Esophagus squamous epithelium (tissue), 5 donors: ENCODE results near the gene KIF5C. TPM values are rescaled to one million over a fixed set of nuclear protein-coding genes. Genes with fewer than 3 reads are reported as not detected.

ENCODE experiments used
- DNase-seq: peaks from one replicate; lab custom pipeline; 2025; lab: John Stamatoyannopoulos, UW
- H3K27ac ChIP-seq, 4 donors: fragments of 200-600 bp; sonication (generic); one replicate each; pipeline ENCODE4 v1.5.1; 2016 to 2019; ENCODE audit warnings: mild to moderate bottlenecking in 1 of 4
- H3K27me3 ChIP-seq, 4 donors: fragments of 200-600 bp; sonication (generic); 1 replicate in 3 of 4; 2 replicates in 1 of 4; pipeline versions ENCODE4 v1.5.1 to v1.6.0; 2017 to 2021; ENCODE audit warnings: antibody characterized with exemption in 1 of 4
- H3K36me3 ChIP-seq, 3 donors: fragments of 200-600 bp; sonication (generic); one replicate each; pipeline ENCODE4 v1.5.1; 2016 to 2019
- H3K4me1 ChIP-seq, 3 donors: fragments of 200-600 bp; sonication (generic); one replicate each; pipeline ENCODE4 v1.5.1; 2017 to 2019
- H3K4me3 ChIP-seq, 4 donors: fragments of 200-600 bp; sonication (generic); 1 replicate in 3 of 4; 2 replicates in 1 of 4; pipeline ENCODE4 v1.5.1; 2016 to 2019; ENCODE audit warnings: mild to moderate bottlenecking in 2 of 4, moderate library complexity in 1 of 4
- H3K9me3 ChIP-seq, 3 donors: fragments of 200-600 bp; sonication (generic); one replicate each; pipeline ENCODE4 v1.5.1; 2016 to 2019
- POLR2A ChIP-seq, 4 donors: fragments of 450-650 bp; IDR thresholded peaks; one replicate each; pipeline ENCODE4 v1.6.1; 2017; ENCODE audit warnings: antibody characterized with exemption in 4 of 4, mild to moderate bottlenecking in 4 of 4, moderate library complexity in 3 of 4
- WGBS, 2 donors: methylation state at CpG; one replicate each; pipeline ENCODE4 v1.1.5; 2018; 5-methylcytosine and 5-hydroxymethylcytosine counted together
- intact Hi-C: fragments of 100-400 bp; cut with DNase I; formaldehyde crosslinking; loops from one replicate; pipeline ENCODE4 v1.15.0; 2022
- total RNA-seq, 4 donors: library from RNA; depleted of rRNA; stranded (reverse); fragments of >200 nt; gene quantifications; one replicate each; pipeline ENCODE4 v1.1.0, GENCODE V29; 2016
- TF ChIP-seq, protein P1 (sequence below), 6 experiments: fragments of 450-650 bp in 4 of 6; fragments of 200-600 bp in 2 of 6; sonication (generic) in 2 of 6; IDR thresholded peaks; one replicate each; pipeline ENCODE4 v1.5.1; 2016 to 2019; ENCODE audit warnings: antibody characterized with exemption in 6 of 6, mild to moderate bottlenecking in 4 of 6, moderate library complexity in 4 of 6
- donor health status: DM: yes; HTN: yes; CAD: no.

The KIF5C gene
- total RNA-seq, 4 donors from 2014 or later: 0.09 to 2.3 (median 0.41) TPM; not detected in 1

DNA sequence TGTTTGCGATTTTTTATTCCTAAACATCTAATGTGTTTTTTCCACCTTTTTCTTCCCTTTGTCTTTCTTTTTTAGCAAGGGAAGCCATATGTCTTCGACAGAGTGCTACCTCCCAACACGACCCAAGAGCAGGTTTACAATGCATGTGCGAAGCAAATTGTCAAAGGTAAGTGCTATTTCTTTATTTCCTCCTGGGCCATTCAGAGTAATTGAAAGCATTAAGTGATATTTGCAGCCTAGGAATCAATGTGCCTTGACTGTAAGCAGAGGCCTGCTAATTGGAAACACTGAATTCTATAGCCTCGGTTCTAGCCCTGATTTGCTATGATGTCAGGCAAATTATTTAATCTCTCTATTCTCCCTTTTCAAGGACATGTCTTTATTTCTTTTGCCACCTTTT lies 47.0 kb downstream of the KIF5C start:
- H3K4me1 ChIP-seq: no peaks in the 10 kb centered on the region
- H3K36me3 ChIP-seq: no peaks in the 10 kb centered on the region
- peaks cover 0 to 10% (median 5%) of the 10 kb centered on the region in 3 donors for H3K9me3 ChIP-seq
- no peak overlapping the region for H3K4me3 ChIP-seq
- intact Hi-C loops: no loop called here
- WGBS, 2 donors: 89 to 94% methylated on average over 5 of the region's 5 CpGs
- no peaks in the 10 kb centered on the region for H3K27me3 ChIP-seq
- no peak overlapping the region for H3K27ac ChIP-seq
- DNase-seq: no peak
- TF ChIP-seq POLR2A (IDR thresholded peaks at IDR 0.05): no peak
- TF ChIP-seq, protein P1, sequence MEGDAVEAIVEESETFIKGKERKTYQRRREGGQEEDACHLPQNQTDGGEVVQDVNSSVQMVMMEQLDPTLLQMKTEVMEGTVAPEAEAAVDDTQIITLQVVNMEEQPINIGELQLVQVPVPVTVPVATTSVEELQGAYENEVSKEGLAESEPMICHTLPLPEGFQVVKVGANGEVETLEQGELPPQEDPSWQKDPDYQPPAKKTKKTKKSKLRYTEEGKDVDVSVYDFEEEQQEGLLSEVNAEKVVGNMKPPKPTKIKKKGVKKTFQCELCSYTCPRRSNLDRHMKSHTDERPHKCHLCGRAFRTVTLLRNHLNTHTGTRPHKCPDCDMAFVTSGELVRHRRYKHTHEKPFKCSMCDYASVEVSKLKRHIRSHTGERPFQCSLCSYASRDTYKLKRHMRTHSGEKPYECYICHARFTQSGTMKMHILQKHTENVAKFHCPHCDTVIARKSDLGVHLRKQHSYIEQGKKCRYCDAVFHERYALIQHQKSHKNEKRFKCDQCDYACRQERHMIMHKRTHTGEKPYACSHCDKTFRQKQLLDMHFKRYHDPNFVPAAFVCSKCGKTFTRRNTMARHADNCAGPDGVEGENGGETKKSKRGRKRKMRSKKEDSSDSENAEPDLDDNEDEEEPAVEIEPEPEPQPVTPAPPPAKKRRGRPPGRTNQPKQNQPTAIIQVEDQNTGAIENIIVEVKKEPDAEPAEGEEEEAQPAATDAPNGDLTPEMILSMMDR (IDR thresholded peaks at IDR 0.05): no peak

DNA sequence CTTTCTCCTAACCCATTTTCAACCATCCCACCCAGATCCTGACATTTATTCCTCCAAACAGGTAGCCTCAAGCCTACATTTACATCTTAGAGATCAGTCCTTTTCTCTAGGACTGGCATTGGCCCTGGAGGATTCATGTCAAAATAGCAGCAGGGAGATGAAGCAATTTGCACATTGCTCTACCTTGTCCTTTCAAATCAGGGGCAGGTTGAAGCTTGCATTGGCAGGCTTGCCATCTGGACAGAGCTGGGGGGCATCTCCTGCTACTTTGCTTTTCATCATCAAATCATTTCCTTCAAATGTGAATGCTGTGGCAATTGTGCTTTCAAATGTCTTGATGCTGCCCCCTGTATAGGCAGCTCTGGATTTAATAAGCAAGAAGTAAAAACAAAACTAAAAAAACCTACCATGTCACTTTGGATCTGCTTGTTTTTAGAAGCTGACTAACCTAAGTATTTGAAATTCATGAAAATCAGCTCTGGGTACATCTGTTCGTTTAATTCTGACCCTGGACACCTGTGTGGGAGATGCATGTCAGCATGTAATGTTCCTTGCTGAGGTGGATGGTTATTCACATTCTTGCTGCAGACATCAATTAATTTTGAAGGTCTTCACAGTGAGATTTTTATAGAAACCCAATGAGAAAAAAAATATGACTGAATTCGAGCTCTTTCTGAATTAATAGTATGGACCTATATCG lies 47.9 kb downstream of the KIF5C start:
- no peak overlapping the region for H3K27ac ChIP-seq
- no peaks in the 10 kb centered on the region for H3K36me3 ChIP-seq
- no peak for DNase-seq
- intact Hi-C loops: no loop called here
- no peak overlapping the region for H3K4me3 ChIP-seq
- WGBS, 2 donors: 67 to 68% methylated on average over 3 of the region's 3 CpGs
- TF ChIP-seq, protein P1 (IDR thresholded peaks at IDR 0.05): no peak
- TF ChIP-seq POLR2A (IDR thresholded peaks at IDR 0.05): no peak
- no peaks in the 10 kb centered on the region for H3K4me1 ChIP-seq
- H3K9me3 ChIP-seq: peaks cover 0 to 10% (median 5%) of the 10 kb centered on the region in 3 donors
- no peaks in the 10 kb centered on the region for H3K27me3 ChIP-seq

DNA sequence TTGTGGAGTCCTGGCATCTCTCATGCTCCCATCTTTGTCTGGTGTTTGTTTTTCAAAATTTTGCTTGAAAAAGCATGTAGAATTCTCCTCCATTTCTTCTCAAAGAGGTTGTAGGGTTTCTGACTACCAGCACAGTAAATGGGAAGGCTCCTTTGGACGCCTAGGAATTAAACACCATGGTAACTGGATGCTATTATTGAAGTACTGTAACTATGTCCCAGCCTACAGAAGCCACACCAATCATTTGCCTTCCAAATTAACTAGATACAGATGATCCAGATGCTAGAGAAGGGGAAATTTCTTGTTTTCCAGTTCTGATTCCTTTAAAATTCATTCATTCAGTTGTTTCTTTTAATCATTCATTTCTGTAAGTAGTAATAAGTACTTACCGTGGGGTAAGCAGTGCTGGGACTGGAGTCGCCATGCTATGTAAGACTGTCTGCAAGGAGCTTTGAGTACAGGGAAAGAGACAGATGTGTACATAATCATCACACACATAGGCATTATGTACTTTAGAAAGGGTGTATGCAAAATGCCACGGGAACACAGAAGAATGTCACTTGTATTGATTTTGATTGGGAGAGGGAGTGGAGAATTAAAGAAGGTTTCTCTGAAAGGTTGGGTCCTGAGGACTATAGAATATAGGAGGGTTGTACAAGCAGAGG lies 49.6 kb downstream of the KIF5C start:
- H3K4me3 ChIP-seq: no peak overlapping the region
- DNase-seq: no peak
- intact Hi-C loops: no loop called here
- no peaks in the 10 kb centered on the region for H3K36me3 ChIP-seq
- no peaks in the 10 kb centered on the region for H3K4me1 ChIP-seq
- TF ChIP-seq, protein P1 (IDR thresholded peaks at IDR 0.05): no peak
- TF ChIP-seq POLR2A (IDR thresholded peaks at IDR 0.05): no peak
- 88 to 93% methylated on average over 4 of the region's 4 CpGs for WGBS, 2 donors
- H3K27me3 ChIP-seq: no peaks in the 10 kb centered on the region
- H3K9me3 ChIP-seq: no peaks in the 10 kb centered on the region
- H3K27ac ChIP-seq: no peak overlapping the region

DNA sequence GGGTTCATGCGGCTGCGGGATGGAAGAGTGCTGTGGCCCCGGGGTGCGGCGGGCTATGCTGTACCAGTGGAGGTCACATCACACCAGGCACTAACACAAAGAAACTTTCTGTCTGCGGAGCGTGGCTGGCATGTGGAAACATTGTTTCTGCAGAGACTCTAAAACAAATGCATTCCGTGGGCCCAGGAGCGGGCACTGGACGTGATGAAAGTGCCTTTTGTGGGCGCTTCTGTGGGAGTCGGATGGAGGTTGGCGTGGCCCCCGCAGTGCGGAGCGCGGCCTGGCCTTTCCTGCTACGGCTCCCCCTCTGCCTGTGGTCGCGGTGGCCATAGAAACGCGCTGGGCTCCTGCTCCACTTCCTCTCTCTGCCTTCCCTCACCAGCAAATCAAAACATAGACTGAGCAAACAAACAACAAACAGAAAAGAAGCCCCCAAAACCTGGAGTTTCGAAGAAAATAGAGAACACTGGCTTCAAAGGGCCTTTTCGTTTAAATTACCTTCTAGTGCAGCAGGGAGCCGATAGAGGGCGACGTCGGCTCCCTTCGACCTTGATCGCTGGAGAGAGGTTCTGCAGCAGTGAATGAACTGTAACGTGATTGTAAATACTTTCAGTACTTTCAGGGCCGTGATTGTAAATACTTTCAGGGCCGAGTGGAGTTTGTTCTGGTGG lies 51.4 kb downstream of the KIF5C start:
- intact Hi-C loops: no loop called here
- 60 to 67% methylated on average over 25 to 27 of the region's 33 CpGs for whole genome bisulfite sequencing, 2 donors
- Histone ChIP-seq H3K36me3 (no peaks in the 10 kb centered on the region), H3K27ac (no peak overlapping the region), H3K9me3 (no peaks in the 10 kb centered on the region), H3K4me3 (peak overlapping the region in 1 of 4 donors; percentile 39), H3K4me1 (no peaks in the 10 kb centered on the region), H3K27me3 (peaks cover 0 to 5% (median 0%) of the 10 kb centered on the region in 4 donors)
- no peak for DNase-seq
- TF ChIP-seq POLR2A (IDR thresholded peaks at IDR 0.05): no peak
- TF ChIP-seq, protein P1 (IDR thresholded peaks at IDR 0.05): peak; percentile 22 to 53 (median 36)

DNA sequence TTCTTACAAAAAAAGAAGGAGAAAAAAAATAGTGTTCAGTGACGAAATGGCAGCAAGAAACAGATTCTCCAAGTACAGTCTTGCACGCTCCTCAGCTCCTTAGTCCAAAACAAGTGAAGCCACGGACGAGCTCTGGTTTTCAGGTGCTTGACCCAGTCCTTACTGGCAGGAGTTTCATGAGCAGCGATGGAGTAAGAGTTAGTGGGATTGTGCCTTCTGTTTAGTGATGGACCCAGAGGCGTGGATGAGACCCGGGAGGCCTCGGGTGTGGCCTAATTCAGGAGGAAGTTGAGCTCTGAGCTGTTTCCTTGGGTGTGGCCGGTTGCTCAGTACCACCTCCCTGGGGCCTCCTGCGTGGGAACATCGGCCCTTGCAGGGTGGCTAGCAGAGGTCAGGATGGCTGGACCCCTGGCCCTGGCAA lies 52.0 kb downstream of the KIF5C start:
- intact Hi-C loops: no loop called here
- TF ChIP-seq POLR2A (IDR thresholded peaks at IDR 0.05): no peak
- TF ChIP-seq, protein P1 (IDR thresholded peaks at IDR 0.05): peak in 1 of 6 experiments; percentile 2
- no peaks in the 10 kb centered on the region for H3K4me1 ChIP-seq
- no peak overlapping the region for H3K27ac ChIP-seq
- no peaks in the 10 kb centered on the region for H3K9me3 ChIP-seq
- H3K4me3 ChIP-seq: peak overlapping the region in 1 of 4 donors; percentile 39
- no peaks in the 10 kb centered on the region for H3K36me3 ChIP-seq
- DNase-seq: peak; percentile 4
- 57 to 62% methylated on average over 6 to 7 of the region's 11 CpGs for WGBS, 2 donors
- peaks cover 0 to 5% (median 0%) of the 10 kb centered on the region in 4 donors for H3K27me3 ChIP-seq
